Caki2 (cell line): ENCODE data around the gene ABLIM1. TPM values are rescaled to one million over a fixed set of nuclear protein-coding genes. Genes with fewer than 3 reads are reported as not detected.

Source experiments
- DNase-seq: peaks from one replicate; pipeline ENCODE4 v3.0.0-alpha.2; 2015; ENCODE audit warnings: low read depth
- in situ Hi-C: cut with HindIII; loops from 2 replicates; pipeline ENCODE4 v1.10.0; 2016; ENCODE audit warnings: low sequenced_read_pairs, low pct_unique_long_range_greater_than_20kb, mixed read lengths
- total RNA-seq: library from RNA; depleted of rRNA; stranded (reverse); fragments of >200 nt; shearing (Covaris generic); gene quantifications from 2 replicates; pipeline ENCODE4 v1.2.3, GENCODE V29; 2014; ENCODE audit warnings: low replicate concordance

ABLIM1 gene
- total RNA-seq, 1 experiment from 2014 or later, result 2.2 TPM

DNA sequence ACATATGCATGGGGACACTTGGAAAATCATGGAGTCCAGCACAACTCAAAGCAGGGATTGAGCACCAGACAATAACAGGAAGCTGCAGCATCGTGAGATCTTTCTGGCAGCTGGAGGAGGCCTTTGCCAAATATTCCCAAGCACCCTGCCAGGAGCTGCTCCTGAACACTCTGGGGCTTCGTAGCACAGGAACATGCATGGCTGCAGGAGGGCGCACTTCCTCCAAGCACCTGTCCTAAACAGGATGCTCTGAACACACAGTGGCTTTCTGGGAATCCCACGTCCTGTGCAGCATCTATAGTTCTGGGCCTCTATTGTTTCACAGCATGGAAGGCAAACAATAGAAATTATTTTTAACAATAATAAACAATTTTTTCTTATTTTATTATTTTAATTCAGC lies 4.1 kb downstream of the ABLIM1 start:
- in situ Hi-C loops, result no loop called here

DNA sequence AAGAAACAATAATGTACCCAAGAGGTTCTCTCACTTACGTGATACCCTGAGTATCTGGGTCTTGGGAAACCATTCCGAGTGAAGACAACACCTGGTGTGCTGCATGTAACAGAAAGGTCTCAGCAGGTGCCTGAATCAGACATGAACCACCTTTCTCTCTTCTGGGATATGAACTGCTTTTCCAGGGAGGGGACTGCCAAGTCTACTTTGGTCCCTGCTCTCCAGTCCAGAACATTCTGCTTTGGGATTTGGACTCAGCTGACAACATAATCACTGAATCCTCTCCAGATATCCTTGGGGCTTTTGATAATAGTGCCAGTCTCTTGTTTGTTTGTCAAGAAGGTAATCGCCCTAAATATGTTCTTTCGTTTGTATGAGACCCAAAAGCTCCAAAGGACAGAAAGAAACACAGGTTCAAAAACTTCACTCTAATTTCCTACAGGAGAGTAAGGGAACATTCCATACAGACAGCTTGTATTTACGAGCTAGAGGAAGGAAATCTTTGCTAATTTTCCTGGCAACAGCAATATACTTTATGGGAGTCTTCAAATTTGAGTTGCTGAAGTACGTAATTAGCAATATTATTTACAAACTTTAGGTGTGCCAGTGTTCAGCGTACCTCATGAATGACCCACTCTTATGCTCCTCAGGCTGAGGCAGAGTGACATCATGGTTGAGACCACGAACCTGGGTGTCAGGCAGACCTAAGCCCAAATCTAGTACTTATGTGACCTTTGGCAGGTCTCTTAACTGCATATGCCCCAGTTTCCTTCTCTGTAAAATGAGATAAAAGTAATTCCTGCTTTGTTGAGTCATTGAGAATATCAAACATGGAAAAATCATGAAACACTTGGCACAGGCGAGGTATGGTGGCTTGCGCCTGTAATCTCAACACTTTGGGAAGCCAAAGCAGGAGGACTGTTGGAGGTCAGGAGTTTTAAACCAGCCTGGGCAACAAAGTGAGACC lies 5.4 kb downstream of the ABLIM1 start:
- no peak for DNase-seq
- in situ Hi-C loops, result no loop called here

More for the DNA sequence above, 4.1 kb downstream of the ABLIM1 start:
- DNase-seq, result no peak

DNA sequence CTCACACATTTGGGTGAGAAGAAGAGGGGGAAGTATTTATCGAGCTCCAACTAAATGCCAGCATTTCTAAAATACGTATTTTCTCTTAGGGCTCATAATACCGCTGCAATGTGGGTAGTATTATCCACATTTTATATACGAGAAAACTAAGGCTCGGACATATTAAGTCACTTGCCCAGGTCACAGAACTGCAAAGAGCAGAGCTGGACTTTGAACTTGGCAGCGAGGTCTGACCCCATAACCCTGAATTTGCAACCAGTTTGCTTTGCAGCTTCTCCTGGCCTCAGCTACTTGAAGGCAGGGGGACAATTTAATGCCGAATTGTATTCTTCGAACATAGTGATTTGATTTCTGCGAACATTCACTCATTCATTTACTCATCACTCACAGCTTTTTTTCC lies 7.2 kb downstream of the ABLIM1 start:
- in situ Hi-C loops, result no loop called here
- DNase-seq, result no peak

DNA sequence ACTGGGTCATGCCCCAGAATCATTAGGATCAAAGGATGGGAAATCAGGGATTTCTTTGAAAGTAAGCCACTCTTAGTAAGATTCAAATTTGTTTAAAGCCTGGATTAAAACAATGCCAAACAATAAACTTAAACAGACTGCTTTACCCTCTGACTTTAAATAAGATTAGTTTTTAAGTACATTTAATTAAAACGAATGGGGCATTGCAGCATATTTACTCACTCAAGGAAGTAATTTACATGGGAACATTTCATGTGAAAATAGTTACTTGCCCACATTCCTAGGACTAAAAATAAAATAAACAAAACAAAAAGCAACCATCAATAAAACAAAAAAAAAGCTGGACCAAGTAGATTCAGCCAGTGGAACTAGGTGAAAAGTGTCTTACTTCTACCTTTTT lies 7.8 kb downstream of the ABLIM1 start:
- in situ Hi-C loops, result no loop called here
- DNase-seq, result no peak

DNA sequence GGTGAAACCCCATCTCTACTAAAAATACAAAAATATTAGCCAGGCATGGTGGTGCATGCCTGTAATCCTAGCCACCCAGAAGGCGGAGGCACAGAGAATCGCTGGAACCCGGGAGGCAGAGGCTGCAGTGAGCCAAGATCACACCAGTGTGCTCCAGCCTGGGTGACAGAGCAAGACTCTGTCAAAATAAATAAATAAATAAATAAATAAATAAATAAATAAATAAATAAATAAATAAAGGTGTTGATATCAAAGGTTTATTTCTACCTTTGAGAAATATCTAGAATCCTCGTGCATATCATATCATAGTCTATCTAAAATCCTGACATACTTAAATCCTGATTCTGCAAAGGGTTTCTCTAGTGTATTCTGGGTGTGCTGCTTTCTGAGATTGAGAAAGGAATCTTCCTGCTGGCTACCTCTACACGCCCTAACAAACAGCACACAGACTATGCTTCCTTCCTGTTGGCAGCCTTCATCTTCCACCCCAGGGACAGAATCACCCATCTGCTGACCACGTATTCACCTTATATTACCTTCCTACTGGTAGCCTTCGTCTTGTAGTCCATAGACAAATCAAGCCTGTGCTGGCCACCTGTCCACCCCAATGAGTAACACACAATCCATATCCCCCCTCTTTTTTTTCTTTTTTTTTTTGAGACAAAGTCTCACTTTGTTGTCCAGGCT lies 8.7 kb downstream of the ABLIM1 start:
- in situ Hi-C loops, result no loop called here

DNA sequence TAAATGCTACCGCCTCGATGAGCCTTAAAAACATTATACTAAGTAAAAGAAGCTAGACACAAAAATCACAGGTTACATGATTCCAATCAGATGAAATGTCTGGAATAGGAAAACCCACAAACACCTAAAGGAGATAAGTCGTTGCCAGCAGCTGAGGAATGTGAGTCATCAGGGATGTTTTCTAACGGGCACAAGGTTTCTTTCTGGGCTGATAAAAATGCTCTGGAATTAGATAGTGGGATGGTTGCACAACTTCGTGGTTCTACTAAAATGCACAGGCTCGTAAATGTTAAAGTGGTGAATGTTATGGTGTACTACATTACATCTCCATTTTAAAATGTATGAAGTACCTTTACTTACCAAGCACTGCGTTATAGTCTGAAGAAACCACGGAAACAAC lies 9.7 kb downstream of the ABLIM1 start:
- in situ Hi-C loops, result no loop called here
- peak; percentile 61 for DNase-seq

More for the DNA sequence above, 8.7 kb downstream of the ABLIM1 start:
- no peak for DNase-seq

DNA sequence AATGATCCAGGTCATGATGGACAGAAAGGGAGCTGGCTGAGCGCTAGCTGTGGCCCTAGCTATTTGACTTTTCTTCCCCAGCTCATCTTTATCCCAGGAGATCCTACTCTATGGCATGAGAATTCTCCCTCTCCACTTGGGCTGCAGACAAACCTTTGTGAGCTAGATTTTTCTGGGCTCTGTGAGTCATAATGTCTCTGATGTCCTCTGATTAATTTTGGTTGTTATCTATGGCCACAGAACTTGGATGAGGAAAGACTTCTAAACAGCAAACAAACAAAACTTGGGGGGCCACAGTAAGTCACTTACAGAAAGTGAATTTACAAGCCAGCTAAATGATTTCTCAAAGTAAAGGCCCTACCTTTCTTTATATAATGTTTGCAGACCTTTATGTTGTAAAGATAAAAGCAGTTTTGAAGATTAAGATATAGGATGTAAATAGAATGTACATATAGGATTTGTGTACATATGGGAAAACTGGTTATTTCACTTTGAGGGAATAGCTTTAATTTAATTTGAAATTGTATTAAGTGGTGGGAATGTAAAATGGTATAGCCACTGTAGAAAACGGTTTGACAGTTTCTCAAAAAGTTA lies 10.4 kb downstream of the ABLIM1 start:
- DNase-seq, result no peak
- in situ Hi-C loops, result no loop called here

DNA sequence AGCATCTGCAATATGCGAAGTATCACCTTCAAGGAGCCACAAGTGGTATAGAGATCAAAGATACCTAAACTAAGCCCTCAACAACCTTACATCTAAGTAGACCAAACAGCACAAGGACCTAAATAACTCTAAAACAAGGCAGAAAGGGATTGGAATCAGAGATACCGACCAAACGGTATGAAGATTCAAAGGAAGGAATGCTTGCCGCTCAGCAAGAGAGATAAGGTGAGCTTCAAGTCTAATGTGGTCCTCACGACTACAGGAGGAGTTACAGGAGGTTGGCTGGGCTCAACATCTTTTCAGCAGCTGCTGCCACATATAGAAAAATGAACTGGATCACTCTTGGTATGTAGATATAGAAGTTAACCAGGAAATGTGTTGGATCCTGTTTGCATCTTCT lies 11.6 kb downstream of the ABLIM1 start:
- no peak for DNase-seq
- in situ Hi-C loops, result no loop called here

DNA sequence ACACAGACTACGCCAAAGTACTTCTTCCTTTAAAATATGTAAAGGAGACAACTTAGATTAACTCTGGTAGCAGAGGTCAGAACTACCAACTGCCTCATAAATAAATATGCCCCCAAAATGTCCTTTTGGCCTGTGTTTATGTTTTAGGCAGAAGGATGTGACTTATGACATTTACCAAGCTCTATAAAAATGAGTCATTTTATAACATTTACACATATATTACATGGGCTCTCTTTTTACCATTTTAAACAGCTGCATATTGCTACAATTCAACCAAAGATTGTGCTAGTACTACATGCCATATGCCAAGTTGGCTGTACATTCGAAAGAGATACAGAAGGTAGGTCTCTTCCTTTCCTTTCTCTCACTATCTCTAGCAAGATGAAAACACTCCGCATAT lies 12.4 kb downstream of the ABLIM1 start:
- no peak for DNase-seq
- in situ Hi-C loops, result no loop called here

DNA sequence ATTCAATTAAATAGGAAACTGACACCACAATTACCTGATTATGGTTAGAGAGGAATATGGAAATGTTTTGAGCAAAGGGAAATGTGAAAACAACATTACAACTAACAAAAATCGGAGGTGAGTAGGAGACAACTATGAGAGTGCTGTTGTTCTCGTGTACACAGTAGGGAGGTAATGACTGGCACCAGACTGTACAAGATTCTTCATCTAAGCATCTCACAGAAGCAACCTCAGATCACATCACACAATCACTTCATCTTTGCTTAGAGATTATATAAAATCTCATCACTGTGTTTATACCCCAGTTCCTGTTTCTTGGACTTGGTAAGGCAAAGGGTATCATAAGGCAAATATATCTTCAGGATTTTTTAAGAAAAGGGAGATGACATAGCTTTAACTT lies 14.9 kb downstream of the ABLIM1 start:
- in situ Hi-C loops, result no loop called here
- no peak for DNase-seq

DNA sequence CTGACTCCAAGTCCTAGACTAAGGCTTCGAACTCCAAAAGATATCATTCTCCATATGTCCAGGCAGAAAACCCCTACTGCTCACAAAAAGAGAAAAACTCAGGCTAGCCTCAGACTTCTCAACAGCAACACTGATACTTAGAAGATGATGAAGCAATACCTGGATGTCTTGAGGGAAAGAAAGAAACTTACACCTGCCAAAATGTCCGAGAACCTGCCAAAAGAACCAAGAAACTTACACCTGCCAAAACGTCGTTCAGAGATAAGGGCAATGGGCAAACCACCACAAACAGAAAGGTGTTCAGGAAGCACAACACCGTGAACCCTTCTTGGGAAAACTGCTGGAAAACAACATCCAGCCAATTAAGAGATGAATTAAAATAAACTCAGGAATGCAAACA lies 15.3 kb downstream of the ABLIM1 start:
- in situ Hi-C loops, result no loop called here
- DNase-seq, result no peak

DNA sequence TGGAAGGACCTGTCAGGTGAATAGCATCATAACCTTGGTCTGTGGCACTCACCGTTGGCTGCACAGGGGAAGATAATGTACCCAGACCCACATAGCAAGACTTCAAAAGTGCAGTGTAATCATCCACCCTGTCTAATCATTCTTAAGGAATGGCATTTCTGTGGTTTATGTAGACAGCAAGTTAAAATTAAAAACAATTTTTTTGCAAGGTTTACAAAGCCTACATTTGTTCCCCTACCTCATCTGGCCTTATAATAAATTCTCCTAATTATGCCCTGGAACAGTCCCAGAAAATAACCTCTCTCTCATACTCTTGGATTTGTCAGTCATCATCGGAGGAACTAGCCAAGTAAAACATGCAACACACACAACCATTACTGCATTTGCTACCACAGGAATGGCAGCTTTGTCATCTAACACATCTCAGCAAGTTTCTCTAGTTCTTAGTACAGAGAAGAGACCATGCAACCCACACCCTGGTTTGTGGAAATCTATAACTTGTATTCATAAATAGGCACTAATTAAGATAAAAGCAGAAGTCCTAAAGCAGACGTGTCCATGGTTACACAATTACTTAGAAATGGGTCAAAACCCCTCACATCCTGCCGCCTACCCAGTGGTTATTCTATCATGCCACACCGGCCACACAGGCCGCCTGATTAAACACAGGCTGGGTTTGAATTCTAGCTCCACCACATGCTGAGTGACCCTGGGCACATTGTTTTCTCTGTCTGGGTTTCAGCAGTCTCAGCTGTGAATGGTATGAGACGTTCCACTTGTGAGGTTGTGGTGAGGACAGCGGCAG lies 19.1 kb downstream of the ABLIM1 start:
- DNase-seq, result peak; percentile 91
- in situ Hi-C loops, result no loop called here

DNA sequence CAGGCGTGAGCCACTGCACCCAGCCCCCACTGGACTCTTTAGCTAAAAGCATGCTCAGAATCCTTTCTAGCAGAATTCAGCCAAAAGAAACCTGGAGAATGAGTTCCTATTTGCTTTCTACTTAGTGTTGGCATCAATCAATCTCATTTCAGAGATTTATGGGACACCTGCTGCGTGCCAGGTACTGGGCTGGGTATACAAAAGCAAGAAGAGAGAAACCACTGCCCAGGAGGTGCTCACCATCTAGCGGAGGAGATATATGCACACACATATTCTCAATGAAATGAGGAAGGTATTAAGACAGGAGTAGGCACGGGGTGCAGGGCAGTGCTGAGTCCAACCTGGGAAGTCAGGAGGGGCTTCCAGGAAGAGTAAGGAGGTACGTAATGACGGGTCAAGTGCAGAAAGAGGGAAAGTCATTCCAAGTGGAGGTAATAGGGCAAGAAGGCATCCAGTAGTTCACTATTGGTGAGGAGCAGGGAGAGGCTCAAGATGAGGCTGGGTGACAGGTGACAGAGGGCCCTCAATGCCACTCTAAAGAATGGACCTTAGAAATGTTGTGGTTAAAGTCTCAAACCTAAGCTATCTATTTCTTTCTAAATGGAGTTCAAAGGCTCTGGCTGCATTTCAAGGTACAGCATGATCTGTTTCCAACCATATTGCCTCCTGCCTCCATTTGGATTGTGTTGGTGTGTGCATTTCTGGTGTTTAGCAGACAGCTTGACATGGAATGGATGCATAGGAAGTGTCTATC lies 22.1 kb downstream of the ABLIM1 start:
- in situ Hi-C loops, result no loop called here
- no peak for DNase-seq

DNA sequence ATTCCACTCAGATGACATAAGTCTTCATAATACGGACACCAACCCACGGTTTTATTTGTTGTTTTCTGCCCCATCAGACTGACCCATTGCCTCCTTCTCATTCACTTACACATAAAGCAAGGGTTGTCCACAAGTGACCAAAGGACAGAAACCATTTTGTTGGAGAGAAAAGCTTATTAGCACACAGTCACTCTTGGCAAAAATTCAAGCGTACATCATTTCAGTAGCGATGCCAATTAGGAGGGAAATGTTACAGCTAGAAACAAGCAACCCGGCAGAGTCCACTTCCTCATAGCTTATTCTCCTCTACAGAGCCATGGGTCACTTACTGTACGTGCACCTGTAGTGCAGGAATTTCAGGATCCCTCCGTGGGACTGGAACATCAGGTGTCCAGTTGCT lies 23.0 kb downstream of the ABLIM1 start:
- DNase-seq, result no peak
- in situ Hi-C loops, result no loop called here

DNA sequence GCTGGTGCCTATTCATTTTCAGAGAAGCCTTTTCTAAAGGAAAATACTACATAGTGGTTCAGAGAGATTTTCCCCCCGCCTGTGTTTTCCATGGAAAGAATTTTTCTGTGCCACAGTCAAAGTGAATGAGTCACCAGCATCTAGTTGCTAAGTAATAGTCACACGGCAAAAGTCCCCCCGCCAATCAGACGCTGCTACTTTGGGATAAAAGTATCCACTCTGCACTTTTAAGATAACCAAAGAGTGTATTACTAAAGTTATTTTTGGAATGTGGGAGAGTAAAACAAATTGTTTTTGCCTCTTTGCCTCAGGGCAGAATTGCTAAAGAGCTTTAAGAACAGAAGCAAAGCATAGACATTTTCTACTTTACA lies 23.5 kb downstream of the ABLIM1 start:
- peak; percentile 88 for DNase-seq
- in situ Hi-C loops, result no loop called here

DNA sequence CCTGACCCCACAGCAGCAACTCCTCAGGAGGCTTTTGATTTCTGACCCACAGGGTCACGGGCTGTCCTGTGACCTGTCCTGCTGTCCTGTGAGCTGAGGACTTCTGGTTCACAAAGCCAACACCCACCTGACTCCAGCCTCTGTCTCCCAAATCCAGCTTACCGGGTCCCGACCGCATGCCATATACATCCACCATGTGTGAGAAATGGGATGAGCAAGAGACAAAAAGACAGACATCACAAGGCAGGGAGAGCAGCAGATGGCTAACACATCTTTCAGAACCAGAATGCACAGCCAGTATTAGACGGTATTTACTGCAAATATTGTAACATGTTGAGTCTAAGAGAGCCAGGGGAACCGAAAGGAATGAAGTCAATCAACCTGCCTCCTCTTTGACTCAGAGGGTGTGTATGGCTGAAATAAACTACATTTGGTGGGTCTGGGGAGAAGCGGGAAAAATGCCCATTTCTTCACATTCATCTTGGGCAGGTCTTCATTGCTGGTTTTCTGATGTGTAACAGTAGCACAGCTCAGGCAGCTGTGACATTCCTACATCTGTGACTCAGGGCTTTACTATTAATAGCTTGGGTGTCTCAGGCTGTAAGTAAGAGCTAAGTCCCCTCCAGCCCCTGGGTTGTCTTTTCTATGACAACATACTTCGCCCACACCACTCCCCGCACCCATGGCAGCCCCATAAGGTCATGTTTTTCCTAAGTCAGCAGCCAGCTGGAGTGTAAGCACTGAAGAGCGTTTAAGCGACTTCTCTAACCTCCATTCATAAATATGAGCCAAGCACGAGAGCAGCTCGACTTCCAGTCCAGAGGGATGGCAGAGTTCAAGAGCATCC lies 25.0 kb downstream of the ABLIM1 start:
- peak; percentile 92 for DNase-seq
- in situ Hi-C loops, result no loop called here
